ENCODE measurements around the gene SLC44A3. TPM values are rescaled to one million over a fixed set of nuclear protein-coding genes. Genes with fewer than 3 reads are reported as not detected.

The SLC44A3 gene
- total RNA-seq, 1 donor: 2.9 TPM

DNA sequence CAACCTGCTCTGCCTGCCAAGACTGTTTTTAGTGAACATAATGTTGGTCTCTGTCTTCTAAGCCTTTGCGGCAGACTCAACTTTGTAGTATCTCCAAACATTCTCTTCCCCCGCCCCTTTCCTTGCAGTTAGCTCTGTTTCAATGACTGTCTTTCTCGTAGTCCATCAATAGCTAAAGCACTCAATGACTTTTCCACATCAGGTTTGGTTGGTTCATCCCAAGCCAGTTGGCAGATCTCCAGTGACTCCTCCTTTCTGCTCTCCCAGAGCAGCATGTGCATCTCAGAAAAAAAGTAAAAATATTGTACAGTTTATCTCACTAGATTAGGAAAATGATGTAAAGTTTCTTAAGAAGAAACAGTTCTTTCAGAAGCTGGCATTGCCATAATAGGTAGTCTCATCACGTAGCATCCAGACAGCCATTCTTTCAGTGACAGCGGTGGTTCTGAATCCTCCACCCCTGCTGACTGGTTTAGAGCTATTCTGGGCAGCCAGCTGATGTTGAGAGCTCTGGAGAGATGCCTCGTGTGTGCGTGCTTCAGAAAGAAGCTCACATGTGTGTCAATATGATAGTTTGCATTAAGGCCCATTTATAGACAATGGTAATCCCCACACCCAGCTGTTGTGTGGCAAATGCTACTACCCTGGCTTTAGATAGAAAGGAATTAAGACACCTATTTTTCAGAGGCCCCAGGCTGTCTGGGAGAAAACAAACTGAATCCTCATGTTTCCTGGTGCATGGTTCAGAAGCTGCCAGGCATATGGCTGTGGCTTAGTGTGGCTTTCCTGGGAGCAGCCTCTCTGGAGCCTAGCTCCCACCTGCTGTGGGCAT, 53.6 kb downstream of the SLC44A3 start:
- TF ChIP-seq, protein P1, sequence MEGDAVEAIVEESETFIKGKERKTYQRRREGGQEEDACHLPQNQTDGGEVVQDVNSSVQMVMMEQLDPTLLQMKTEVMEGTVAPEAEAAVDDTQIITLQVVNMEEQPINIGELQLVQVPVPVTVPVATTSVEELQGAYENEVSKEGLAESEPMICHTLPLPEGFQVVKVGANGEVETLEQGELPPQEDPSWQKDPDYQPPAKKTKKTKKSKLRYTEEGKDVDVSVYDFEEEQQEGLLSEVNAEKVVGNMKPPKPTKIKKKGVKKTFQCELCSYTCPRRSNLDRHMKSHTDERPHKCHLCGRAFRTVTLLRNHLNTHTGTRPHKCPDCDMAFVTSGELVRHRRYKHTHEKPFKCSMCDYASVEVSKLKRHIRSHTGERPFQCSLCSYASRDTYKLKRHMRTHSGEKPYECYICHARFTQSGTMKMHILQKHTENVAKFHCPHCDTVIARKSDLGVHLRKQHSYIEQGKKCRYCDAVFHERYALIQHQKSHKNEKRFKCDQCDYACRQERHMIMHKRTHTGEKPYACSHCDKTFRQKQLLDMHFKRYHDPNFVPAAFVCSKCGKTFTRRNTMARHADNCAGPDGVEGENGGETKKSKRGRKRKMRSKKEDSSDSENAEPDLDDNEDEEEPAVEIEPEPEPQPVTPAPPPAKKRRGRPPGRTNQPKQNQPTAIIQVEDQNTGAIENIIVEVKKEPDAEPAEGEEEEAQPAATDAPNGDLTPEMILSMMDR (IDR thresholded peaks at IDR 0.05; ENCODE audit: extremely low read depth, low read depth, low read length): no peak
- Histone ChIP-seq H2AFZ (ENCODE audit: low read length) (no peak overlapping the region), H3K4me1 (ENCODE audit: insufficient read depth, low read length) (peaks cover 10% of the 10 kb centered on the region), H4K20me1 (ENCODE audit: insufficient read depth, low read length) (no peaks in the 10 kb centered on the region), H3K9me3 (ENCODE audit: low read depth, low read length) (no peaks in the 10 kb centered on the region), H3K27ac (ENCODE audit: low read depth, low read length) (no peak overlapping the region), H3K4me2 (ENCODE audit: insufficient read depth, low read length) (no peak overlapping the region), H3K36me3 (ENCODE audit: insufficient read depth, low read length) (no peaks in the 10 kb centered on the region), H3K79me2 (ENCODE audit: insufficient read depth, low read length) (no peaks in the 10 kb centered on the region), H3K27me3 (ENCODE audit: insufficient read depth, low read length) (no peaks in the 10 kb centered on the region), H3K4me3 (ENCODE audit: insufficient read depth, low read length) (no peak overlapping the region)
- no peak for DNase-seq (ENCODE audit: insufficient read length, low spot score, missing footprints)

DNA sequence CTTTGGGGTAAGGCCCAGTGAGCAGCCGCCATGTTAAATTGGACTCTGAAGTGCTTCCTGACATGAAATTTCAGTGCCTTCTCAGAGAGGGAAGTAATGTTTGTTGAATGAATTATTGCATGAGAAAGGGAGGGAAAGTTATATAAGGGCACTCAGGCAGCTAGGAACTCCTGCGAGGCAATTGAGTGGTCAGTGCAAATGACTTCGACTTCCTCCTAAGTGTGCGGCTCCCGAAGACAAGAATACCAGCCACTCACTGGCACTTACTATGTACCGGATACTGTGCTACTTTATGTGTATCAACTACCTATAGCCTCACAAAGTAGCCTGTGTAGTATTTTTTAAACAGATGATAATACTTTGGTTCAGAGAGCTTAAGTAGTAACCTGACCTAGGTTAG, 54.3 kb downstream of the SLC44A3 start:
- Histone ChIP-seq H3K4me2 (ENCODE audit: insufficient read depth, low read length) (no peak overlapping the region), H2AFZ (ENCODE audit: low read length) (no peak overlapping the region), H3K27me3 (ENCODE audit: insufficient read depth, low read length) (no peaks in the 10 kb centered on the region), H3K9me3 (ENCODE audit: low read depth, low read length) (no peaks in the 10 kb centered on the region), H3K4me3 (ENCODE audit: insufficient read depth, low read length) (no peak overlapping the region), H3K36me3 (ENCODE audit: insufficient read depth, low read length) (no peaks in the 10 kb centered on the region), H3K4me1 (ENCODE audit: insufficient read depth, low read length) (peaks cover 10% of the 10 kb centered on the region), H4K20me1 (ENCODE audit: insufficient read depth, low read length) (no peaks in the 10 kb centered on the region), H3K79me2 (ENCODE audit: insufficient read depth, low read length) (no peaks in the 10 kb centered on the region), H3K27ac (ENCODE audit: low read depth, low read length) (no peak overlapping the region)
- no peak for DNase-seq (ENCODE audit: insufficient read length, low spot score, missing footprints)
- TF ChIP-seq, protein P1 (IDR thresholded peaks at IDR 0.05; ENCODE audit: extremely low read depth, low read depth, low read length): no peak

DNA sequence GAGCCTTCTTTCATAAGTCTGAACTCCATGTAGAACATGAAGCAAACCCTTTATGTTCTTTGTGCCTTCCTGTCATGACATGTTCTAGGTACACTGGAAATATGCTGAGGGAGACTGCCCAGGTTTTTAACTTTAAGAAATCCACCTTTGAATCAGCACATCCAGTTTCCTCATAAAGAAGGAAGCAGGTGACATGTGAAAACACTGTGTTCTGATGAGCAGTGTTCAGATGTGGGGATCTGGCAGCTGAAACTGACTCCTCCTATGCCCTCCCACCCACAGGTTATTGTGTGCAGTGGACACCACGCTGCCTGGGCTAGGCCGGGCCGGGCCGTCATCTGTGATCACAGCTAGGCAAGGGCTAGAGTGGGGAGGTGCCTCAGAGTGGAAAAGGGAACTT, 55.6 kb downstream of the SLC44A3 start:
- Histone ChIP-seq H3K79me2 (ENCODE audit: insufficient read depth, low read length) (no peaks in the 10 kb centered on the region), H3K36me3 (ENCODE audit: insufficient read depth, low read length) (no peaks in the 10 kb centered on the region), H3K27me3 (ENCODE audit: insufficient read depth, low read length) (no peaks in the 10 kb centered on the region), H3K4me2 (ENCODE audit: insufficient read depth, low read length) (no peak overlapping the region), H3K9me3 (ENCODE audit: low read depth, low read length) (no peaks in the 10 kb centered on the region), H3K27ac (ENCODE audit: low read depth, low read length) (no peak overlapping the region), H3K4me3 (ENCODE audit: insufficient read depth, low read length) (no peak overlapping the region), H4K20me1 (ENCODE audit: insufficient read depth, low read length) (no peaks in the 10 kb centered on the region), H3K4me1 (ENCODE audit: insufficient read depth, low read length) (peaks cover 10% of the 10 kb centered on the region), H2AFZ (ENCODE audit: low read length) (no peak overlapping the region)
- TF ChIP-seq, protein P1 (IDR thresholded peaks at IDR 0.05; ENCODE audit: extremely low read depth, low read depth, low read length): no peak
- no peak for DNase-seq (ENCODE audit: insufficient read length, low spot score, missing footprints)

DNA sequence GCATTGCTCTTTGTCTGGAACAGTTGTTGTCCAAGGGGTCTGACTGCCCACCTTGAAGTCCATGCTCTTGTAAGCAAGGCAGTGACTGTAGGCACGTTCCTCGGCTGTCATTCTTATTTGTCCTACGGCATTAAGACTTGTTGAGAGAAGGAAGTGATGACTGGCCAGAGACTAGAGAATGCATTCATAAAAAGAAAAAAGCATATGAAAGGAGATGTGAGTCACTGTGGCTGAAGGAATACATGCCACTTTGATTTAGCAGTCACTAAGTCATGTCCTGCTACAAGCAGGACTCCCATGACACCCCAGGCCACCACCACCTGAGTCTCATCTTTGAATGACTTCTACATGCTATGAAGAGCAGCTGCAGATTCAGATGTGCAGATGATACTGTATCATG, 56.2 kb downstream of the SLC44A3 start:
- peaks cover 6% of the 10 kb centered on the region for H3K4me1 ChIP-seq (ENCODE audit: insufficient read depth, low read length)
- no peaks in the 10 kb centered on the region for H4K20me1 ChIP-seq (ENCODE audit: insufficient read depth, low read length)
- no peaks in the 10 kb centered on the region for H3K79me2 ChIP-seq (ENCODE audit: insufficient read depth, low read length)
- H3K36me3 ChIP-seq (ENCODE audit: insufficient read depth, low read length): no peaks in the 10 kb centered on the region
- H3K27me3 ChIP-seq (ENCODE audit: insufficient read depth, low read length): no peaks in the 10 kb centered on the region
- DNase-seq (ENCODE audit: insufficient read length, low spot score, missing footprints): peak; percentile 73
- TF ChIP-seq, protein P1 (IDR thresholded peaks at IDR 0.05; ENCODE audit: extremely low read depth, low read depth, low read length): no peak
- no peak overlapping the region for H3K27ac ChIP-seq (ENCODE audit: low read depth, low read length)
- H2AFZ ChIP-seq (ENCODE audit: low read length): peak overlapping the region; percentile 40
- H3K4me3 ChIP-seq (ENCODE audit: insufficient read depth, low read length): no peak overlapping the region
- H3K9me3 ChIP-seq (ENCODE audit: low read depth, low read length): no peaks in the 10 kb centered on the region
- H3K4me2 ChIP-seq (ENCODE audit: insufficient read depth, low read length): peak overlapping the region; percentile 12
